A172 (cell line): ENCODE measurements around the gene SLC30A3. TPM values are rescaled to one million over a fixed set of nuclear protein-coding genes. Genes with fewer than 3 reads are reported as not detected.

ENCODE experiments used
- DNase-seq: peaks from one replicate; pipeline ENCODE4 v3.0.0-alpha.2; 2015; ENCODE audit warnings: low spot score
- total RNA-seq: library from RNA; depleted of rRNA; stranded (reverse); fragments of >200 nt; shearing (Covaris generic); gene quantifications from 2 replicates; pipeline ENCODE4 v1.2.3, GENCODE V29; 2014; rRNA removed

The SLC30A3 gene
- total RNA-seq, 1 experiment from 2014 or later, result 3.2 TPM

DNA sequence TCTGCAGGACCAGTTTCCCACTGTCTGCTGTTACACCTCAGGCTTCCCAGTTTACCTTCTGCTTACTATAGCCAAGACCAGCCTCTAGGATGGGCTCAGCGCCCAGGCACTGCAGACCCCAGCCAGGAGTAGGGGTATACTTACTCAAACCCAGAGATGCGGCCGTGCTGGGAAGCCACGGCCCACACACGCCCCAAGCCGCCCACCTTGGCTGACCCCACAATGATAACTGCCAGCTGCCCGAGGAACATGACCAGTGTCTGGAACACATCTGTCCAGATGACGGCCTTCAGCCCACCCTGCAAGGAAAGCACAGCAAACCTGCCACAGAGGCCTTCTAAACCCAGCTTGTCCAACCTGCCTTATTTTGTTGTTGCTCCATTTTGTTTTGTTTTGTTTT is 57.6 kb downstream of the SLC30A3 start:
- no peak for DNase-seq

DNA sequence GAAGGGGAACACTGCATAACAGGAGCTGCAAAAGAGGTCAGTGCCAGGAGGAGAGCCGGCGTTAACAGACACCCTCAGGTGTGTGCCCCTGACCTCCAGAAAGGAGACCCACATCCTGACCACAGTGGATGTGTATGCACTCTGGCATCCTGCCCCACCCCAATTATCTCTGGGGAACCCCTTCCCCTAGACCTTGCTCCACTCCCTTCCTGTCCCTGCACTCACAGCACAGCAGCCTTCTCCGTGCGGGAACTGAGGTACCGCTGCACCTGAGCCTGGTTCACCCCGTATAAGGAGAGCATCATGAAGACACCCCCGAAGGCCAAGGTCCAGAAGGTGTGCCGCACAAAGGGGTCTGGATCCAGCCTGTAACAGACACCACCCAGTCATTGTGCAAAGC is 58.3 kb downstream of the SLC30A3 start:
- no peak for DNase-seq

DNA sequence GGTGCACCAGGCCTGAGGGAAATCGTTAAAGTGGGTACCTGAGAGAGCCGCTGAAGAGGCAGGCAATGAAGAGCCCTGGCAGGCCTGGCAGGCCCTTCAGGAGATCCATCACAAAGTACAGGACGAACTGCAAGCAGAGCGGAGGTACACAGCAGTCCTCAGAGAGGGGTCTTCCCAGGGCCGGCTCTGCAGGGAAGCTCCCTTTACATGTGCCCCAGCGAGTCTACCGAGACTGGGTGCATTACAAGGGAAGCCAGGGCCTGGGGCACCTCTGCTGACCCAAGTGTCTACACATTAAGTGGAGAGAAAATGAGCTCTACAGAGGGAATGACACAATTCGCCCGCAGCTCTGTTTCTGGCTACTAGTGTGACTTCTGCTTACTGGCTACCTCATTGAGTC is 59.1 kb downstream of the SLC30A3 start:
- DNase-seq, result no peak

Other genes with a start within 250 kb of the SLC30A3 start
- gene TMEM214, start 230.1 kb downstream of the SLC30A3 start, total RNA-seq, result 53.8 and 57.7 TPM in 2 replicates
- 41.4 and 44.3 TPM in 2 replicates for gene AGBL5, start 211.4 kb downstream of the SLC30A3 start, total RNA-seq
- gene OST4, start 191.4 kb downstream of the SLC30A3 start, total RNA-seq, result 334 and 356 TPM in 2 replicates
- gene EMILIN1, start 184.4 kb downstream of the SLC30A3 start, total RNA-seq, result 0.10 and 0.47 TPM in 2 replicates
- gene KHK, start 176.3 kb downstream of the SLC30A3 start, total RNA-seq, result 8.7 and 10.3 TPM in 2 replicates
- gene CGREF1, start 143.9 kb downstream of the SLC30A3 start, total RNA-seq, result 0.17 and 0.40 TPM in 2 replicates
- 2.2 TPM in 1 of 2 replicates, not detected in the other for gene ABHD1, start 139.2 kb downstream of the SLC30A3 start, total RNA-seq
- gene PREB, start 128.4 kb downstream of the SLC30A3 start, total RNA-seq, result 79.5 and 89.2 TPM in 2 replicates
- gene PRR30, start 123.6 kb downstream of the SLC30A3 start, total RNA-seq, result not detected in 2 replicates
- not detected in 2 replicates for gene TCF23, start 114.0 kb downstream of the SLC30A3 start, total RNA-seq
- 191 and 231 TPM in 2 replicates for gene ATRAID, start 51.0 kb downstream of the SLC30A3 start, total RNA-seq
- gene SLC5A6, start 50.8 kb downstream of the SLC30A3 start, total RNA-seq, result 41.8 and 67.4 TPM in 2 replicates
- 27.5 and 30.9 TPM in 2 replicates for gene CAD, start 45.7 kb downstream of the SLC30A3 start, total RNA-seq
- gene DNAJC5G, start 12.4 kb upstream of the SLC30A3 start, total RNA-seq, result not detected in 2 replicates
- 0.96 and 0.98 TPM in 2 replicates for gene TRIM54, start 19.4 kb upstream of the SLC30A3 start, total RNA-seq
- 4.1 and 5.0 TPM in 2 replicates for gene UCN, start 45.4 kb upstream of the SLC30A3 start, total RNA-seq
- gene MPV17, start 60.0 kb upstream of the SLC30A3 start, total RNA-seq, result 91.0 and 108 TPM in 2 replicates
- 56.4 and 67.8 TPM in 2 replicates for gene GTF3C2, start 93.7 kb upstream of the SLC30A3 start, total RNA-seq
- 31.2 and 43.4 TPM in 2 replicates for gene EIF2B4, start 107.3 kb upstream of the SLC30A3 start, total RNA-seq
- gene SNX17, start 107.6 kb upstream of the SLC30A3 start, total RNA-seq, result 202 and 226 TPM in 2 replicates
- 1.4 TPM in 1 of 2 replicates, not detected in the other for gene ZNF513, start 117.7 kb upstream of the SLC30A3 start, total RNA-seq
- 185 and 200 TPM in 2 replicates for gene PPM1G, start 146.5 kb upstream of the SLC30A3 start, total RNA-seq
- gene NRBP1, start 165.6 kb upstream of the SLC30A3 start, total RNA-seq, result 170 and 206 TPM in 2 replicates
- gene KRTCAP3, start 179.3 kb upstream of the SLC30A3 start, total RNA-seq, result not detected in 2 replicates
- 24.3 and 39.8 TPM in 2 replicates for gene IFT172, start 226.7 kb upstream of the SLC30A3 start, total RNA-seq
- gene FNDC4, start 232.2 kb upstream of the SLC30A3 start, total RNA-seq, result 8.2 and 13.4 TPM in 2 replicates
- gene GCKR, start 233.8 kb upstream of the SLC30A3 start, total RNA-seq, result not detected in 2 replicates